ENCODE measurements around the gene BORCS8.

BORCS8 gene

DNA sequence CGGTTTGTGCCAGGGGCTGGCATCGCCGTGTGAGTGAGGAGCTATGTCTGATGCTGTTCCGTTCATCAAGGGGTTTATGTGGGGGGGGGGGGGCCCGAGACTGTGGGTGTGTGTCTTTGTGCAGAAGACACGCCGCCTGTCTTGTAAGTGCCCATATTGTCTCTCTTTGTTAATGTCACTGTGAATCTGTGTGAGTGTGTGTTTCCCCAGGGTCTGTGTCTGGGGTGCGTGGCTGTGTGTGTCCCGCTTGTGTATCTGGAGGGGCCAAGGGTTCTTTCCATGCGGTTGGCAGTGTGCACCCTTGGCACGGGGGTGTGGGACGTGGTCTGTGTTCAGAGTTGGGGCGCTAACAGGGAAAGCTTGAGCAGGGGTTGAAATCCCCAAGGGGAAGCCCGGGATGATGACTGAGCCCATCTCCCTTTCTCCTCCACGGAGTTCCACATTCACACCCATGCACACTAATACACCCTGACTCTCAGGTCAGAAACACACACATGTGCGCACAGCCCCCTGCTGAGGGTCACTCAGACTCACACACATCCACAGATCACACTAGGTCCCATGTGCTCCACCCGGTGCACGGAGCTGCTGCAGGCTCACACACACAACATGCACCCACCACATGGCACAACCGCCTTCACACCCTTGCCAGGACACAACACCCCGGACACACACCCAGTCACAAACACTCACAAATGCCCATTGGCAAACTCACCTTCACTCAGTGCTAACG is 21.6 kb upstream of the BORCS8 start:
- DNase-seq, result no peak

DNA sequence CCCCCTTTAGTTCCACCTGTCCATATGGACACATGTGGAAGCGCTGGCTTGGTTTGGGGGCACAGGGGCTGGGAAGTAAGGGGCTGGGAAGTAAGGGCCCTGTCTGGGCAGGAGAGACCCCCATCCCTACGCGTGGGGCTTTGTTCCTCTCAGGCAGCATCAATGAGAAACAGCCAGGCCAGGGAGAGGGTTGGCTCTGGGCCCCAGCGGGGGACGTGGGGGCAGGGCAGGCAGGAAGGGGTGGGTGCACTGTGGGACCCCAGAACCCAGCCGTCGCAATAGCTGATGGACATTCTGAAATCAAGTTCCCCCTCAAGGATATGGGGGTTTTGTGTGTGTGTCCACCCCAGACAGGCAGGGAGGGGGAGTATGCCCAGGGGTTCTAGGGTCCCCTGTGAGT is 21.0 kb upstream of the BORCS8 start:
- no peak for DNase-seq

- no peak for DNase-seq
Observed at GRCh38 chr19:19211499-19212420, 19.8 kb upstream of the BORCS8 start, which contains the start of gene NCAN. NCAN (plus strand) TSS chr19:19211958; CDS start chr19:19216954, 4,996 bp downstream.

DNA sequence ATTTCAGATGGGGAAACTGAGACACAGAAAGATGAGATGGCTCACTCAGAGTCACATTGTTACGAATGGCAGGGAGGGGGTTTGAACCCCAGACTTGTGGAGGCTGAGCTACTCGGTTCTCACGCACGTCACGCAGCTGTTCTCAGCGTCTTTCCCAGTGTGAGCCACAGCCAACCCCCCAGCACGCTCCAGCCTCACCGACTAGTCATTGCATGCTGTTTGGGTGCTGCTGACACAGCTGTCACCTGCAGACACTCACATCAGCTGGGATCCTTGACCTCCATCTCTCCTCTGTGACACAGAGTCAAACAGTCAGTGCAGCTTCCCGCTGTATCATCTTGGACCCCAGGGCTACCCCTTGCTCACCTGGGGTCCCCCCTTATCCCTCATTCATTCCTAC is 17.4 kb upstream of the BORCS8 start:
- DNase-seq, result no peak

DNA sequence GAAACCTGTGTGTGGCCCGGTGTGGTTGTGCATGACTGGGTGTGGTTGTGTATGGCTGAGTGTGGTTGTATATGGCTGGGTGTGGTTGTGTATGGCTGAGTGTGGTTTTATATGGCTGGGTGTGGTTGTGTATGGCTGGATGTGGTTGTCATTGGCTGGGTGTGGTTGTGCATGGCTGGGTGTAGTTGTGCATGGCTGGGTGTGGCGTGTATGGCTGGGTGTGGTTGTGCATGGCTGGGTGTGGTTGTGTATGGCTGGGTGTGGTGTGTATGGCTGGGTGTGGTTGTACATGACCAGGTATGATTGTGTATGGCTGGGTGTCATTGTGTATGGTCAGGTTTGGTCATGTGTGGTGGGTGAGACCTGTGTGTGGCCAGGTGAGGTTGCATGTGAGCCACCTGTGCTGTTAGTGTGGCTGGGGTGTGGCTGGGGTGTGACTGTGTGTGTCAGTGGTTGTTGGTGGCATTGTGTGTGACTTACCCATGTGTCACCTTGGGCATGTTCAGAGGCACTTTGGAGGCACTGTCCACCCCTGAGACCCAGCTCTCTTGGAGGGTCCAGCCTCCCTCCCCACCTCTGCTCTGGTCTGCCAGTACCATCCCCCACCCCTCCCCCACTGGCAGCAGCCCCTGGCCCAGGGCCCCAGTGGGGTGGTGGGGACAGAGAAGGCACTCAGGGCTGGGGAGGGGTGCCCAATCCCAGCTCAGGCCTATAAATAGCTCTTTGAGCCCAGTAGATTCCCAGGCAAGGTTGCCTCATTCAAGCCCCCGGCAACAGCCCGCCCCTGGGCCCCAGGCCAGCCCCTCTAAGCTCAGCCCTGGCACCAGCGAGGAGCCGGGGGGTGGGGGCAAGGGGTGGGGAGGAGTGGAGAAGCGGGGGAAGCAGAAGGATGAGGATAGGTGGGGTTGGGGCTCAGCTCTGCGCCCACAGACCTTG is 16.0 kb upstream of the BORCS8 start:
- no peak for DNase-seq

- no peak for DNase-seq
Observed at GRCh38 chr19:19206938-19207337, 15.0 kb upstream of the BORCS8 start.

DNA sequence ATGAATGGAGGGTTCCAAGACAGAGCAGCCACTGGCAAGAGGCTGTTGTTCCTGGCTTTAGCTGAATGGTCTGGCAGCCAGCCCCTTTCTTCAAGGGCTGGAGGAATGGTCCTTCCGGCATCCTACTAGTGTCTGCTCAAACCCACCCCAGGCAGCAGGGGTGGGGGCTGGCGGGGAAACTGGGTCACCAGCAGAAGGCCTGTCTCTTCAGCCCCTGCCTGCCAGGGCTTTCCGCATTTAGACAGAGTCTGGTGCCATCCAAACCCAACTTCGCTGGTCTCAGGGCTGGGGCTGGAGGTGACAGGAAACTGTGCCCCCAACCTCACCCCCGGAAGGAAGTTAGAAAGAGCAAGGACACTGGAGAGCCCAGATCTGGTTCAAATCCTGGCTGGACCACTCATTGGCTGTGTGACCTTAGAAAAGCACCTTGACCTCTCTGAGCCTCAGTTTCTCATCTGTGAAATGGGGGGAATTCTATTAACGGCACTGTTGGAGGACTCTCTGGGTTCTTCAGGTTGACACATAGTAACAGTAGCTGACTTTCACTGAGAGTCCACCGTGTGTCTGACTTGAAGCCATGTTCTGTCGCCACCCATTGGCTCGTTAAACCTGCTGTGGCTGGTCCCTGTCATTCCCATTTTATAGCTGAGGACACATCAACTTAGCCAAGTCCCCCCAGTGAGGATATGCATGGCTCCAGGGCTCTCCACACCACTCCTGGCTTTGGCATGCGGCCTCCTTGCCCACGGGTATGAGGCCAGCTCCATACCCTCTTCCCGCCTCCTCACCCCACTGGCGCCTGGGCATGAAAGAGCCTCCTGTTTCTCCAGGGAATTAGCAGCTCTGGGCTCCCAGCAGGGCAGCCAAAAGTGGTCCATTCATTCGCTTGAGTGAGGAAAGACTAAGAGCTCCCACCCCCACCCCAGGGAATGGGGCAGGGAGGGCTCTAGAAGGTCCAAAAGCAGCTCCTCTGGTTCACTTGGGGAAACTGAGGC is 13.8 kb upstream of the BORCS8 start:
- DNase-seq, result no peak

- no peak for DNase-seq
Observed at GRCh38 chr19:19204181-19204580, 12.2 kb upstream of the BORCS8 start.

GRCh38 chr19:19203012-19203856 is 11.3 kb upstream of the BORCS8 start, which contains the start of gene NR2C2AP:
NR2C2AP (minus strand) TSS chr19:19203414; CDS start chr19:19203060, 354 bp downstream.
- DNase-seq, result peak; percentile 92 to 93

GRCh38 chr19:19202707-19203011 is 10.7 kb upstream of the BORCS8 start:
- DNase-seq, result no peak

GRCh38 chr19:19201697-19202630 is 10.0 kb upstream of the BORCS8 start:
- no peak for DNase-seq

DNA sequence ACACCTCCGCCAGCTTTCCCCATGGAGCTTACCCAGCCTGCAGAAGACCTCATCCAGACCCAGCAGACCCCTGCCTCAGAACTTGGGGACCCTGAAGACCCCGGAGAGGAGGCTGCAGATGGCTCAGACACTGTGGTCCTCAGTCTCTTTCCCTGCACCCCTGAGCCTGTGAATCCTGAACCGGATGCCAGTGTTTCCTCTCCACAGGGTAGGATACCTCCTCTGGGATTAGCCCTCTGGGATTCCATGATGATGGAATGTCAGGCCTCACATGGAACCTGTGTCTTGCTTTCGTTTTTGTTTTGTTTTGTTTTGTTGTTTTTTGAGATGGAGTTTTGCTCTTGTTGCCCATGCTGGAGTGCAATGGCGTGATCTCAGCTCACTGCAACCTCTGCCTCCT is 2.0 kb upstream of the BORCS8 start:
- no peak for DNase-seq

DNA sequence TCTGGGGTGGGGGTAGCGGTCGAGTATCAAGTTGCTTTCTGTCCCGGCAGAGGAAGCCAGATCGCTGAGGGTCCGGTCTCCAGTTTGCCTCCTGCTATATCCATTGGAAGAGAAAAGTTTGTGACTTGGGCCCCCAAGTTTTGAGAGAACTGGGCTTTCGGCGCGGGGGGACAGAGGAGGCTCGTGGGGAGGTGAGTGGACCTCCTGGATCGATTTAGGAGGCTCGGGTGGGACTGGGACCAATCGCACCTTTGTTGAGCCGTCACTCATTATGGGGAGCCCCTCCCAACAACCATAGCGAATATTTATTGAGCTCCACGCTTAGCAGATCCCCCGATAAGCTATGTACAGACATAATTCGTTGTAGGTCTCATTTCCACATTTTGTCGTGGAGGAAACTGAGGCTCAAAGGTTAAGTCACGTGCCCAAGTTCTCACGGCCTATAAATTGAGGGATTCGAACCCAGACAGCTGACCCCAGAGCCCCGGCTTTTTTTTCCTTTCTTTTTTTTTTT is 1.0 kb upstream of the BORCS8 start:
- no peak for DNase-seq

- DNase-seq, result no peak
Observed at GRCh38 chr19:19191768-19192077, 229 bp downstream of the BORCS8 start.

DNA sequence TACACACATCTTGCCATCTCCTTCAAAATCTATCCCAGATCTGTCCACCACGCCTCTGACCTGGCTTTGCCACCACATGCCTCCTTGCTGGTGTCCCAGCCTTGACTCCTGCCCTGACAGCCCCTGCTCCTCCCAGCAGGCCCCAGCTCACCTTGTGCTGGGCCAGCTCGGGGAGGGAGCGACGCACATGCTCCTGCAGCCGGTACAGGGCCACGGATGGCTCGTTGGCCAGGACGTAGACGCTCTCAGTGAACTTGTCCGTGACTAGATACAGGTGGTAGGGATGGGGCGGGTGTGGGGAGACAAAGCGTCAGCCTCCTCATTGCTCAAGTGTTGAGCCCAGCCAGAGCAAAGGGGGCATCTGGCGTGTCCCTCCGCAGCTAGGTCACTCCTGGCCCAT is 5.2 kb downstream of the BORCS8 start:
- no peak for DNase-seq

GRCh38 chr19:19185853-19186740 is 5.9 kb downstream of the BORCS8 start:
- DNase-seq, result peak; percentile 48 to 50

- no peak for DNase-seq
Observed at GRCh38 chr19:19181488-19181998, 10.4 kb downstream of the BORCS8 start.
